Esophagus squamous epithelium (tissue), 4 donors: ENCODE data around the gene DDX54.

Experiments used
- POLR2A ChIP-seq, 4 donors: fragments of 450-650 bp; IDR thresholded peaks; one replicate each; pipeline ENCODE4 v1.6.1; 2017; ENCODE audit warnings: antibody characterized with exemption in 4 of 4, mild to moderate bottlenecking in 4 of 4, moderate library complexity in 3 of 4
- TF ChIP-seq, protein P1 (sequence below), 6 experiments: fragments of 450-650 bp in 4 of 6; fragments of 200-600 bp in 2 of 6; sonication (generic) in 2 of 6; IDR thresholded peaks; one replicate each; pipeline ENCODE4 v1.5.1; 2016 to 2019; ENCODE audit warnings: antibody characterized with exemption in 6 of 6, mild to moderate bottlenecking in 4 of 6, moderate library complexity in 4 of 6

DNA sequence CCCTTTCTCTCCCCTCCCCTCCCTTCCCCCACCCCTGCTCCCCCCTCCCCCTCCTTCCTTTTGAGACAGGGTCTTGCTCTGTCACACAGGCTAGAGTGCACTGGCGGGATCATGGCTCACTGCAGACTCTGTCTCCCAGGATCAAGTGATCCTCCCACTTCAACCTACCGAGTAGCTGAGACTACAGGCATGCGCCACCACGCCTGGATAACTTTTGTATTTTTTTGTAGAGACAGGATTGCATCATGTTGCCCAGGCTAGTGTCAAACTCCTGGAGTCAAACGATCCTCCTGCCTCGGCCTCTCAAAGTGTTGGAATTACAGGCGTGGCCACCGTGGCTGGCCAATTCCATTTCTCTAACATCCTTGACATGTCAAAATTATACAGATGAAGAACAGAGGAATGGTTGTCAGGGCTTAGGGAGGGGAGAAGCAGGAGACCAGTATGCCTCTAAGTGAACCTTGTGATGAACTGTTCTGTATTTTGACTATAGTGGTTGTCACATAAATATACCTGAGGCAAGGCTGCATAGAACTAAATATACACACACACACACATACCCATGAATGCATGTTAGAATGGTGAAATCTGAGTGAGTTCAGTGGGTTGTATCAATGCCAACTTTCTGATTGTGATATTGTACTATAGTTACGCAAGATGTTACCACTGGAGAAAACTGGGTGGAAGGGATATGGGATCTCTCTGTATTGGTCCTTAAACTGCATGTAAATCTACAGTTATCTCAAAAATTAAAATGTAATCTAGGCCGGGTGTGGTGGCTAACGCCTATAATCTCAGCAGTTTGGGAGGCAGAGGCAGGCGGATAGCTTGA, 39.3 kb downstream of the DDX54 start:
- TF ChIP-seq, protein P1, sequence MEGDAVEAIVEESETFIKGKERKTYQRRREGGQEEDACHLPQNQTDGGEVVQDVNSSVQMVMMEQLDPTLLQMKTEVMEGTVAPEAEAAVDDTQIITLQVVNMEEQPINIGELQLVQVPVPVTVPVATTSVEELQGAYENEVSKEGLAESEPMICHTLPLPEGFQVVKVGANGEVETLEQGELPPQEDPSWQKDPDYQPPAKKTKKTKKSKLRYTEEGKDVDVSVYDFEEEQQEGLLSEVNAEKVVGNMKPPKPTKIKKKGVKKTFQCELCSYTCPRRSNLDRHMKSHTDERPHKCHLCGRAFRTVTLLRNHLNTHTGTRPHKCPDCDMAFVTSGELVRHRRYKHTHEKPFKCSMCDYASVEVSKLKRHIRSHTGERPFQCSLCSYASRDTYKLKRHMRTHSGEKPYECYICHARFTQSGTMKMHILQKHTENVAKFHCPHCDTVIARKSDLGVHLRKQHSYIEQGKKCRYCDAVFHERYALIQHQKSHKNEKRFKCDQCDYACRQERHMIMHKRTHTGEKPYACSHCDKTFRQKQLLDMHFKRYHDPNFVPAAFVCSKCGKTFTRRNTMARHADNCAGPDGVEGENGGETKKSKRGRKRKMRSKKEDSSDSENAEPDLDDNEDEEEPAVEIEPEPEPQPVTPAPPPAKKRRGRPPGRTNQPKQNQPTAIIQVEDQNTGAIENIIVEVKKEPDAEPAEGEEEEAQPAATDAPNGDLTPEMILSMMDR (IDR thresholded peaks at IDR 0.05): no peak
- no peak for TF ChIP-seq POLR2A (IDR thresholded peaks at IDR 0.05)
